Amniotic stem cell (primary cell): ENCODE results near the gene KCTD20.
"Not testable (repeated sequence)": the region's sequence is repeated elsewhere in the genome, so short reads cannot be mapped to it uniquely, and the experiment has no call there.

ENCODE experiments used
- DNase-seq: peaks from one replicate; lab custom pipeline; 2025; lab: John Stamatoyannopoulos, UW

The KCTD20 gene

DNA sequence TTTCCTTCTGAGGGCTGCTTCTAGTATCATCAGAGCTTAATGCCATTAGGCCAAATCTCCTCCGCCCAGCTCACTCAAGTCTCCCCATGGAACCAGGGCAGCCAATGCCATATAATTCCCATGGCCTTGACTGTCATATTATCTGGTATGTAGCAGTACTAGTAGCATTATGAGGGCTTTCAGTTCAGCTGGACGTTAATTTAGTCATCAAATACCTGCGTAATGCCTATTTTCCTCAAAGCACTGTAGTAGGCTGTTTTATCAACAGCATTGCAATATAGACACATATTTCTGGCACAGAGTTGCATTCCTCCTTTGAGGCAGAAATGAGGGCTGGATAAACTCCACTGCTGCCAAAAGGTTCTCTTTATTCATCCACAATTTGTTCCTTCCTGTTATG, 1.7 kb downstream of the KCTD20 start:
- DNase-seq, result no peak

DNA sequence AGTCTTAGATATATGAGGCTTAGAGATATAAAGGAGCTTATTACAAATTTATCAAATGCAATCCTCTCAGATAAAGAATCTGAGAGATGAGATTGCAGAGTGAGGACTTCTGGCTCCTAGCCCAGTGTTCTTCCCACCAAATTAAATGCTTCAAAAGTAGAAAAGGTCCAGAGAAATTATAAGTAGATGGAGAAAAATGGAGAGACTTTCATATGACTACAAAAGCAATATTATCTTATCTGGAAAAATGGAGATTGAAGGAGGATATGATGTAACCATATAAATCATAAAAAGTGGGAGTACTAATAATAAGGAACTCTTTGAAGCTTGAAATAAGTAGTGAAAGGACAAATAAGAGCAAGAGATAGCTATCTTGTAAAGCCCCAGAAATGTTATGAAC, 2.8 kb downstream of the KCTD20 start:
- DNase-seq, result no peak

DNA sequence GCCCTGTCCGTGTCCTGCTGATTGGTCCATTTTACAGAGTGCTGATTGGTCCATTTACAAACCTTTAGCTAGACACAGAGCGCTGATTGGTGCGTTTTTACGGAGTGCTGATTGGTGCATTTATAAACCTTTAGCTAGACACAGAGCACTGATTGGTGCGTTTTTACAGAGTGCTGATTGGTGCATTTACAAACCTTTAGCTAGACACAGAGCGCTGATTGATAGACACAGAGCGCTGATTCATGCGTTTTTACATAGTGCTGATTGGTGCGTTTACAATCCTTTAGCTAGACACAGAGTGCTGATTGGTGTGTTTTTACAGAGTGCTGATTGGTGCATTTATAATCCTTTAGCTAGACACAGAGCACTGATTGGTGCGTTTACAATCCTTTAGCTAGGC, 6.4 kb downstream of the KCTD20 start:
- not testable (repeated sequence) for DNase-seq

DNA sequence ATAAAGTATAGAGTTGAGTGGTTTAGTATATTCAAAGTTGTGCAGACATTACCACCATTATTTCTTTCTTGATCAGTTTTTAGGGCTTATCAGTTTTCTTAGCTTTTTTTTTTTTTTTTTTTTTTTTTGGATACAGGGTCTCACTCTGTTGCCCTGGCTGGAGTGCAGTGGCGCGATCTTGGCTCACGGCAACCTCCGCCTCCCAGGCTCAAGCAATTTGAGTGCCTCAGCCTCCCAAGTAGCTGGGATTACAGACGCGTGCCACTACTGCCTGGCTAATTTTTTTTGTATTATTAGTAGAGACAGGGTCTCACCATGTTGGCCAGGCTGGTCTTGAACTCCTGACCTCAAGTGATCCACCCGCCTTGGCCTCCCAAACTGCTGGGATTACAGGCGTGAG, 10.1 kb downstream of the KCTD20 start:
- DNase-seq, result not testable (repeated sequence)

DNA sequence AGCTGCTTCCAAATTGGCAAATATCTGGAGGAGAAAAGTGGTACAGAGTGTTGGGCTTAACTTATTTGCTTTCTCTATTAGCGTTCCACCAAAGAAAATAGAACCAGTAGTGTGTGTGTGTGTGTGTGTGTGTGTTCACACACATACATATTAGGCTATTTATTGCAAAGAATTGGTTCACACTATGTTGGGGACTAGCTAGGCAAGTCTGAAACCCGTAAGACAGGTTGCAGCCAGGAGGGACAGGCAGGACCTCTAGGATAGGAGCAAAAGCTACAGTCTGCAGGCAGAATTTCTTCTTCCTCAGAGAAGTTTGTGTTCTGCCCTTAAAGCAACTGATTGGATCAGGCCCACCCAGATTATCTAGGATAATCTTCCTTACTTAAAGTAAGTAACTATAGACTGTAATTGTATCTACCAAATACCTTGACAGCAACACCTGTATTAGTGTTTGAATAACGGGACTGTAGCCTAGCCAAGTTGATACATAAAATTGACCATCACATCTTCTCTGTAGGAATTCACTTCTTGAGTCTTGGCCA, 12.8 kb downstream of the KCTD20 start:
- no peak for DNase-seq

DNA sequence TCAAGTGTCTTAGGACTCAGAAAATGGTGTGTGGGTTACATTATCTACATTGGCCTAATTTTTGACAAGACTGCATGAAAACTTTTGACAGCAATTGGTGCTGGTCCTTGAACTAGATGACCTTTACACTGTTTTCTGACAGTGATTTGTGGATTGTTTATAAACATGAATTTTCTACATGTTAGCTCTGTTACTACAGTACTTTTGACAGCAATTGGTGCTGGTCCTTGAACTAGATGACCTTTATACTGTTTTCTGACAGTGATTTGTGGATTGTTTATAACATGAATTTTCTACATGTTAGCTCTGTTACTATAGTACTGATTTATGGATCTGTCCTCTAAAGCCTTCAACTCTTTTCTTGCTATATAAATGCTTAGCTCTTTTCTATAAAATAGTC, 16.7 kb downstream of the KCTD20 start:
- DNase-seq, result no peak

DNA sequence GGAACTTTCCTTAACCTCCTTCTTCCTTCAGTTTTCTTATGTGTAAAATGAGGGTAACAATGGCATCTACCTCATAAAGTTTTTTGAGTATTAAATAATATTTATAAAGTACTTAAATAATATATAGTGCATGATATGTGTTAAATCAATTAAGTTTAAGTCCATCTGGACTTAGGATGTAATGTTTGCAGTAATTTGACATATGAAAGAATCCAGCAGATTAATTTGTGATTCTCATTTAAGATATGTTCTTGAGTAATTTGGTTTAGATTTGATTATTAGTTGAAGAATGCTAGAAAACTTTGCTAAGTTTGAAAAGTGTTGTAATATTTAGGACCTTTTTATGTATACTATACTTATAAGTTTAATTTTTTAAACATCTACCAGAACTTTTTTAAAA, 18.1 kb downstream of the KCTD20 start:
- no peak for DNase-seq

DNA sequence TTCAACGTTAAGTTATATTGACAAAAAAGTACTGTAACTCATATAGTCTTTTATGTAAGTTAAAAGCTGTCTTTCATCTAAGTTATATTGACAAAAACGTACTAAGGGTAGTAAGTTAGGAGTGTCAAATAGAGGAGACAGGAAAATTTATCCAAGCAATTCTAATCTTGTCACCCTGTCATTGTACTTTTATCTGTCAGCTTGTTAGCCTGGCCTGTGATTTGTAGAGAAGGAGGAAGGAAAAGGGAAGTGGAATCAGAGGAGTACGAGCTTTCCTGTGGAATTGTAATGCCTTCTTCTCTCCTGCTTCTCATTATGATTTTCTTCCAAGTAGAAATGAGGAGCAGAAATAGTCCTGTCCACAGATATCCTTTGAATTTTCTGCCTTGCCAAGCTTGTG, 18.8 kb downstream of the KCTD20 start:
- DNase-seq, result no peak

DNA sequence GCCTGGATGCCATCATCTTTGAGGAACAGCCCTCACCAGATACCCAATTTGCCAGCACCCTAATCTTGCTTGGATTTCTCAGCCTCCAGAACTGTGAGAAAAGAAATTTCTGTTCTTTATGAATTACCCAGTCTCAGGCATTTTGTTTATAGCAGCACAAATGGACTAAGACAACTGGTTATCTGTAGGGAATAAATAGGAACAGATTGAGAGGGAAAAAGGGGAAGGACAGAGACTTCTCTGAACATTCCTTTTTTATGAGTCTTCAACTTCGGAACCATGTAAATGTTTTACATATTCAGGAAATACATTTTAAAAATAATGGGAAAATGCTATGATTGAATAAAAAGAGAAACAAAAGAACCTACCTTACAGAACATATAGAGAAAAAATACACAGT, 20.9 kb downstream of the KCTD20 start:
- no peak for DNase-seq

DNA sequence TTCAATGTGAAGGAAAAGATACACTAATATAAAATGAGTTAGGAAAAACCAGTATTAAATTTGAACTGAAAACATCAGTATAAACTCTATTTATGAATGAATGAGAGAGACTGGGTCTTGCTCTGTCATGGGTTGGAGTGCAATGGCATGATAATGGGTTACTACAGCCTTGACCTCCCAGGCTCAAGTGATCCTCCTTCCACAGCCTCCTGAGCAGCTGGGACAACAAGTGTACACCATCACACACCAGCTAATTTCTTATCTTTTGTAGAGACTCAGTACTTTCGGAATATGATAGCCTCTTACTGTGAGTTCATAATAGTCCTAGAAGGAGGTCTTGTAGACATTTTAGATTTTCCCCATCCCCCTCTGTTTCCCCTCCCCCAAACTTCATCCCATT, 21.4 kb downstream of the KCTD20 start:
- no peak for DNase-seq

DNA sequence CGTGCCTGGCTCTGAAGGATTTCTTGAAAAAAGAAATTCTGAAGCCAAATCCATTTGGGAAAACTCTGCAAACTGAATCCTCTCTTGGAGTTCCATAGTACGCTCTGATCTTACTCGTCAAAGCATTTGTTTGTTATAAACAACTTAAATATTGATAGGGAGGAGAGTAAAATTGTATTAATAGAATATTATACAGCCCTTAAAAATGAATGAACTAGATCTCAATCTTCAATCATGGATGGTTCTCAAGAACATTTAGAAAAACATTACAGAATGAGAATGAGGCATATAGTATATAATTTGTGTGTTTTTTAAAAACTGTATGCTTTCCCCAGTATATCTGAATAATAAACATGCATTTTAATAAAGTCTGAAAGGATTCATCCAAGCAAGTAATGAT, 24.8 kb downstream of the KCTD20 start:
- no peak for DNase-seq

DNA sequence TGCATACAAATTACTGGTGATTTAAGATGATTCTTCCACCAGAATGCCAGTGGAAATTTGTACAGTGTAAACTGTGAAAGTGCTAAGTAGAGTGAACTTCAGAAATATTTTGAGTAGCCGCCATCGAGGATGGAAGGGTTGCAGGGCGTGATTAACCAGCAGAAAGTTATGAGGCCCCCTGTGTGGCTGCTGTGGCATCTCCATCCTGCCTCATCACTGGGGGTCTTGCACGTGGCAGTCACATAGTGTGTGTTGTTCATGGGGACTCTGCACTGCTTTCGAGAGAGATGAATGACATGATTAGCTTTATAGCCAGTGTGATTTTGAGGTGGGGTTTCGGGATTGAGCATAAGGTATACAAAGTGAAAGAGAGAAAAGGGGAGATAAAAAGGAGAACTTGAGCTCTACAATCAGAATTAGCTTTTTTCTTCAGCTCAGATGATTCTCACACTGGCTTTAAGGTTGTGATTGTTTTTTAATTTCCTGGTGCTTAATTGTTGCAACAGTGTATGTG, 26.4 kb downstream of the KCTD20 start:
- DNase-seq, result no peak

DNA sequence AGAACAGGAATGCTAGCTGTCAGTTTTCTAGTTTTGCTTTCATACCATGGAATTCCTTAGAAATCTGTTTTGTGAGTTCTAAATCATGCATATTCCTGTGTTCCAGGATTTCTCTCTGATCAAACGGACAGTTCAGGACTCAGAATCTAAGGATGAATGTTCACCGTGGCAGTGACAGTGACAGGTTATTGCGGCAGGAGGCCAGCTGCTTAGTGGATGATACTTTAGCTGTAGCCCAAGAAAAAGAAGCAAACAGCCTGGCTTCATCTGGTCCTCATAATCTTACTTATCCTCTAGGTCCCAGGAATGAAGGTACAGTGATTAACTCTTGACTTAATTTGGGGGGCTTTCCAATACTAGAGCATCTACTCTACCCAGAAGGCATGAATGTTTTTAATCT, 27.1 kb downstream of the KCTD20 start:
- no peak for DNase-seq

DNA sequence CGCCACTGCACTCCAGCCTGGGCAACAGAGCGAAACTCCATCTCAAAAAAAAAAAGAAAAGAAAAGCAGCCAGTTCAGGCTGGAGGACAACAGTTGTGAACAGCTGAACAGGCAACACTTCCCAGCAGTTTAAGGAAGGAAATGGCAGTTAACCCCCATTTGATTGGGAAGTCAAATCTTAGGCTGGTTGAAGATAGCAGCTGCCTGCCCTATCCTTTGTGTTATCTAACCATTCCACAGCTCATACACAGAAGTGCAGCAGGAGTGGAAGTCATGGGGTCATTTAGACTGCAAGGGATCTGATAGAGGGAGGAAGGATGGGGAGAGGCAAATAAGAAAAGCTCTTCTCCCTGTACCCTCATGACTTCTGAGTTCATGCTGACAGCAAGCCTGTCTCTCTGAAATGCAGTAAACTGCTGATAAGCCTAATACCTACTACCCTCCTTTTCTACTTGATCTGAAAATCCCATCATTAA, 35.3 kb downstream of the KCTD20 start:
- DNase-seq, result no peak

DNA sequence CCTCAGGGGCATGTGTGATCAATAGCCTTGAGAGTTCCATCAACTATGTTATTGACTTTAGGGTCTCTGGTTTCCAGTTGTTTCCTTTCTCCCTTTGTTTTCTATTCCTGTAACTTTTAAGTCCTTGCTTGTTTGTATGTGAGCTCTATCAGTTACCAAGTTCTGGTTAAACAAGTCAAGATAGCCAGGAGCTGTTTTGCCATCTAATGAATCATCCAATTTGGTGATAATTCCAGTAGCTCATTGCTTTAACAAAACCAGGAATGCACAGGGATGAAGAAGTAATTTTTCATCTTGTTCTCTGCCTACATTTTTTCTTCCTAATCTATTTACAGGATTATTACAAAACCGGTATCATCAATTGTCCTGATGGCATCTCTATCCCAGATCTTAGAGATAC, 36.5 kb downstream of the KCTD20 start:
- DNase-seq, result no peak

DNA sequence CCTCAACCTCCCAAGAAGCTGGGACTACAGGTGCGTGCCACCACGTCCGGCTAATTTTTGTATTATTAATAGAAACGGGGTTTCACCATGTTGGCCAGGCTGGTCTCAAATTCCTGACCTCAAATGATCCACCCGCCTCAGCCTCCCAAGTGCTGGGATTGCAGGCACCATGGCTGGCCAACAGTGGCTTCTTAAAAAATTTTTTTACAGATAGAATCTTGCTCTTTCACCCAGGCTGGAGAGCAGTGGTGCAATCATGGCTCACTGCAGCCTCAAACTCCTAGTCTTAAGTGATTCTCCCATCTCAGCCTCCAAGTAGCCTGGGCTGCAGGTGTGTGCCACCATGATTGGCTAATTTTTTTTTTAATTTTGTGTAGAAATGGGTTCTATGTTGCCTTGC, 40.5 kb downstream of the KCTD20 start:
- not testable (repeated sequence) for DNase-seq

DNA sequence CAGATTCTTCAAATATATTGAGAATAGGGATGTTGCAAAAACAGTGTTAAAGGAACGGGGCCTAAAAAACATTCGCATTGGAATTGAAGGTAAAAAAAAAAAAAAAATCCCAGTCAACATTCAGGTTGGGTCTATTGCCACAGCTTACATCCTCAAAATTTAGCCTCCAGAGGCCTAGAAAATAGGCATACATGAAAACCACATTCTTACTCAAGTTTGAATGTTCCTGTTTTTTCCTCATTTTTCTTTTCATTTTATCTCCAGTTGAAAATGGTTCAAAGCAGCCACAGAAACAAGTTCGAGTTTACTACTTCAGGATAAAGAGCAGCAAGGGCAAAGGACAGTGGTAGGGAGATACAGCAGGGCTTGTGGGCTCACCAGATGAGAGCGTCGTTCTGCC, 41.9 kb downstream of the KCTD20 start:
- DNase-seq, result no peak

DNA sequence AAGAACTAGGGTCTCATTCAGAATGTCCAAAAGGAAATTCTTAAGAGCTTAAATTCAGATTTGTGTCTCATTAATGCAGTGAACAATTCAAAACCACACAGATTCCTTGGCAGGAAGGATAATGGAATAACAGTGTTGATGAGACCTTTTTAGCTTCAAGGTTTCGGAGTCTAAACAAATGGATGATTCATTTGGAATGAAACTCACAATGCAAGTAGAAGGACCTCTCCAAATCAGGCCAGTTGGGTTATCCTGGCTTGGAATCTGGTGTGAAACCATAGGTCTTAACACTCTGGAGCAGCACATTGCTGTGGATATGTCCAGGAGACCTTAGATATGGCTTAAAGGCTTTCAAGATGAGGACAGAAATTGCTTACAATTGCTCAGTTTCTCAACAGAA, 44.9 kb downstream of the KCTD20 start:
- DNase-seq, result no peak

DNA sequence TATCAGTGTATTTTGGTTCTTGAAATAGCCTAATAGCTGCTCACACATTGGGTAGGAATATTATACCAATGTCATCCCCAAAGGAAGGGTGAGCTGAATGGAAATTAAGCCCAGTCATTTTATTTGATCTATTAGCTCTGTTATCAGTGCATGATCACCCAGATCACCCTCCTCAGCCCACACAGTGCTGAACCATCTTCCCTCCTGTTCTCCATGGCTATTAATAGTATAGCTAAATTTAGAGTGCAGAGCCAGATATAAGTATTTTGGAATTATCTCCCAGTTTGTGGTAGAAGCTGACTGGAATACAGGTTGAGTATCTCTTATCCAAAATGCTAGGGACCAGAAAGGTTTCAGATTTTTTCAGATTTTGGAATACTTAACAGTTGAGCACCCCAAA, 45.4 kb downstream of the KCTD20 start:
- DNase-seq, result no peak

DNA sequence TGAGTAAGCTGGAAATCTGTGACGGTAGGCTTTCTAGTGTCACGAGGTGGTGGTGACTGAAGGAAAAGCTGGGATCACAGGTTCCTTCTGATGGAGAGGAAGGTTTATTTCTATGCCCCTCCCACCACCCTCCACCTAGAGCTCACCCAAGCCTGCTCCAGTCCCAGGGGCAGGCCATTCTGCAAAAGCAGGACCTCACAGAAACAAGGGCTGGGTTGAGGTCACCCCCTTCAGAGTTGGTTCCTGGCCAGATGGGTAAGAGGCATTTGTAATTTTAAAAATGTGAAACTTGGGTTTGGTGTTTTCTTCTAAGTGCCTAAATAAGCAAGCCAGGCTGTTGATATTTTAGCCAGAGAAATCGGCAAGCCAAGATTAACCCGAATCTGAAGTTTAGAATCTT, 46.6 kb downstream of the KCTD20 start:
- no peak for DNase-seq

DNA sequence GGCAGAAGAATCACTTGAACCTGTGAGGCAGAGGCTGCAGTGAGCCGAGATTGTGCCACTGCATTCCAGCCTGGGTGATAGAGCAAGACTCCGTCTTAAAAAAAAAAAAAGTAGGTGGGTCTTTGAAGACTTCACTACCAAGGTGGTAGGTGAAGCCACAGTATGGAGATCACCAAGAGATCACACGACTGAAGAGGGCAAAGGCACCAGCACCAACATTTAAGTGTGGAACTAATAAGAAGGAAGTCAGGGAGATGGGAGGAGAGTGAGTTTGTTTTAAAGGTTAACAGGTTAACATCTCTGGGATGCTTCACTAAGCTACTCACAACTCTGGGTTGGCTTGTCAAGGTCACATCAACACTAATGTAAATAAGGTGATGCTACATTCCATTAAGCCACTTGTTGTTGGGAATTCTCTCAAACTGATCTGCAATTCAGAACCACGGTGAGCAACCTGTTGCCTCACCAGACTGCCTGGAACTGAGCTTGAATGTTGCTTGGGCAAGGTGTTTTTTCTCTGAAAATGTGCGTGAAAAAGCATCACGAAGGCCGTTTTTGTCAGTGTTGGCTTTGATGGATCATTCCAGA, 48.7 kb downstream of the KCTD20 start:
- DNase-seq, result no peak

DNA sequence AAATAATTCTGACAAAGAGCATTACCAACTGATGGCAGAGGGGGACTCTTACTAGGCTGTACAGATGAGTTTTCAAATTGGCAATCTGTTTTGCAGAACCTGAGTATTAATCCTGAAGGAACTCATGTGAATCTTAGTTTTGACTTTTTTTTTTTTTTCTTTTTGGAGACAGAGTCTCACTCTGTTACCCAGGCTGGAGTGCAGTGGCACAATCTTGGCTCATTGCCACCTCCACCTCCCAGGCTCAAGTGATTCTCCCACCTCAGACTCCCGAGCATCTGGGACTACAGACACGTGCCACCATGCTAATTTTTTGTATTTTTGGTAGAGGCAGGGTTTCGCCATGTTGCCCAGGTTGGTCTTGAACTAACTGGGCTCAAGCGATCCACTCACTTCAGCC, 49.3 kb downstream of the KCTD20 start:
- DNase-seq, result no peak

DNA sequence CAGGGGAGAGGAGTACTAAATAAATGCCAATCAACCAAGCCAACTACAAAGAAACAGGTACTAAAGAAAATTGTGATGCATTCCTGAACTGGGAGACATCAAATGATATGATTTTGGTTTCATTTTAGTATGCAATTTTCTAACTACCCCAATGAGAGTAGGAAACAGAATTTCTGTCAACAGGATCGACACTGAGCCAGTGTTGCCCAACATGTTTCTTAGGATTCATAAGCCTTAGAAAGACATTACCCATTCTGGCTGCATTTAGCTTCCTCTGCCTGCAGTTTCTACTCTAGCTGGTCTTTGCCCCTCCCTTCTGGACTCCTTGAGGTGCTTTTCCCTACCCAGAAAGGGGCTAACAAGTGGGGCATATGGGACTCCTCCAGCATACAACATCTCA, 49.8 kb downstream of the KCTD20 start:
- no peak for DNase-seq

DNA sequence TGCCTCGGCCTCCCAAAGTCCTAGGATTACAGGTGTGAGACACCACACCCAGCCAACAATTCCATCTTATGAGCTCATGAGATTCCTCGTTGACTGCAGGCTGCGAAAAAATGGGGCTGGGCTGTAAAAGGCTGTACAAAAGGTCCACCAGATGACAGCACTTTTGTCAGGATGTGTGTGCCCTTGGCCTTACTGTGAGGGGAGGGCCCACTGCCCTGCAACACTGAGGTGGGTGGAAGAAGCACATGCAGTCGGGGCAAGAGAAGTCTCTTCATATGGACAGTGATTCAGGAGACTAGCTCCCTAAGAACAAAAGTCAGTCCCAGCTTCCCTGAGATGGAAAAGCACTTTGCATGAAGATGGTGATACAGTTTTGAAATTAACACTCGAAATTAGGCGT, 50.5 kb downstream of the KCTD20 start:
- DNase-seq, result no peak
